HepG2 (cell line): Measurements from ENCODE around the gene GYPC. TPM values are rescaled to one million over a fixed set of nuclear protein-coding genes. Genes with fewer than 3 reads are reported as not detected.

Experiments
- ATAC-seq: fragments of 200-7000 bp; cut with Tn5 transposase; 3 replicates; pipeline ENCODE4 v1.9.1; 2020; ENCODE audit warnings: mild to moderate bottlenecking, moderate library complexity
- BruUV-seq: library from RNA; stranded (reverse); fragments of 400-500 nt; replicated peaks from 2 replicates; lab custom pipeline; 2021; lab: Mats Ljungman, UMichigan
- CTCF ChIA-PET: fragments of 300-600 bp; formaldehyde crosslinking; extraction: SDS; loops from one replicate; lab custom pipeline; 2021; ENCODE audit warnings: low total read pairs, inconsistent platforms, low intra/inter-chr PET ratio; lab: Yijun Ruan, JAX
- POLR2A ChIA-PET: fragments of 350-600 bp; sonication (Branson Sonifier 250); formaldehyde crosslinking; loops from one replicate; lab custom pipeline; 2020; ENCODE audit warnings: antibody characterized with exemption, inconsistent platforms; lab: Yijun Ruan, JAX
- DNase-seq: peaks from one replicate; pipeline ENCODE4 v3.0.0-alpha.2; 2015; ENCODE audit warnings: low spot score
- FAIRE-seq: peaks from 3 replicates; lab custom pipeline; 2011; peaks lifted over from hg19 to GRCh38; lab: Jason Lieb, UNC
- H2AFZ ChIP-seq: one replicate; pipeline ENCODE4 v1.6.1; 2011; ENCODE audit warnings: low read length, inconsistent platforms
- H3K27ac ChIP-seq: fragments of 300-600 bp; 3 replicates; pipeline ENCODE4 v1.8.0; 2011; ENCODE audit warnings: mixed run types, mild to moderate bottlenecking, mixed read lengths, low read length, inconsistent platforms; ENCODE audit not compliant: insufficient read depth; ENCODE audit errors: extremely low read length
- H3K27me3 ChIP-seq, 2 experiments: fragments of 200-600 bp in 1 of 2; 2 replicates in 1 of 2; 3 replicates in 1 of 2; pipeline versions ENCODE4 v1.6.0 to v1.8.0; 2011; ENCODE audit warnings: low read length in 2 of 2, mild to moderate bottlenecking in 2 of 2, moderate library complexity in 2 of 2, inconsistent platforms in 1 of 2; ENCODE audit not compliant: insufficient read depth in 2 of 2, control insufficient read depth in 1 of 2
- H3K36me3 ChIP-seq, 2 experiments: fragments of 200-600 bp in 1 of 2; replicated peaks in 1 of 2; 2 replicates in 1 of 2; 3 replicates in 1 of 2; pipeline versions ENCODE4 v1.5.1 to v1.8.0; 2011; ENCODE audit warnings: low read length in 2 of 2, inconsistent platforms in 1 of 2; ENCODE audit not compliant: insufficient read depth in 2 of 2, control insufficient read depth in 1 of 2
- H3K4me1 ChIP-seq: 2 replicates; pipeline ENCODE4 v1.5.1; 2012; ENCODE audit warnings: low read length, inconsistent platforms; ENCODE audit not compliant: insufficient read depth
- H3K4me2 ChIP-seq: 2 replicates; pipeline ENCODE4 v1.6.0; 2011; ENCODE audit warnings: low read depth, low read length, inconsistent platforms
- H3K4me3 ChIP-seq, 3 experiments: fragments of 200-600 bp in 1 of 3; sonication (generic), shearing (Covaris generic) in 1 of 3; replicated peaks in 1 of 3; 2 replicates each; pipeline ENCODE4 v1.5.1; 2011 to 2016; ENCODE audit warnings: low read length in 3 of 3, inconsistent platforms in 2 of 3, low read depth in 2 of 3, mild to moderate bottlenecking in 2 of 3, control low read depth in 1 of 3, mixed read lengths in 1 of 3; ENCODE audit not compliant: insufficient read depth in 1 of 3
- H3K79me2 ChIP-seq: one replicate; pipeline ENCODE4 v1.6.1; 2011; ENCODE audit warnings: low read length, inconsistent platforms; ENCODE audit not compliant: insufficient read depth
- H3K9ac ChIP-seq: 2 replicates; pipeline ENCODE4 v1.6.0; 2011; ENCODE audit warnings: mild to moderate bottlenecking, low read depth, low read length, inconsistent platforms; ENCODE audit not compliant: insufficient read depth
- H3K9me3 ChIP-seq: 2 replicates; pipeline ENCODE4 v1.5.1; 2012; ENCODE audit warnings: mild to moderate bottlenecking, low read length
- H4K20me1 ChIP-seq: 2 replicates; pipeline ENCODE4 v1.6.0; 2011; ENCODE audit warnings: inconsistent platforms, mild to moderate bottlenecking, low read length, moderate library complexity; ENCODE audit not compliant: insufficient read depth
- GABPA ChIP-seq, 2 experiments: IDR thresholded peaks; 2 replicates each; pipeline ENCODE4 v1.6.1; 2011 to 2016; ENCODE audit warnings: low read depth in 2 of 2, low read length in 1 of 2, missing biosample characterization in 1 of 2, missing genetic modification characterization in 1 of 2
- IKZF5 ChIP-seq: IDR thresholded peaks from 2 replicates; pipeline ENCODE4 v1.6.1; 2018; ENCODE audit warnings: missing genetic modification reagents, mild to moderate bottlenecking, missing compliant biosample characterization
- IRF9 ChIP-seq: sonication (generic); formaldehyde crosslinking; IDR thresholded peaks from 2 replicates; pipeline ENCODE4 v1.8.0; 2022; ENCODE audit warnings: missing genetic modification reagents, mild to moderate bottlenecking, borderline replicate concordance
- JDP2 ChIP-seq: sonication (generic); formaldehyde crosslinking; IDR thresholded peaks from 2 replicates; pipeline ENCODE4 v1.8.1; 2022; ENCODE audit warnings: missing genetic modification reagents, borderline replicate concordance
- MEIS2 ChIP-seq: sonication (generic); formaldehyde crosslinking; IDR thresholded peaks from 2 replicates; pipeline ENCODE4 v1.9.0; 2021; ENCODE audit warnings: mild to moderate bottlenecking, missing genetic modification reagents
- NFATC3 ChIP-seq: sonication (generic); formaldehyde crosslinking; IDR thresholded peaks from 2 replicates; pipeline ENCODE4 v1.5.1; 2020; ENCODE audit warnings: mild to moderate bottlenecking, missing genetic modification reagents
- NRL ChIP-seq: sonication (generic); formaldehyde crosslinking; IDR thresholded peaks from 2 replicates; pipeline ENCODE4 v1.5.0; 2020; ENCODE audit warnings: missing genetic modification reagents, mild to moderate bottlenecking, moderate library complexity, borderline replicate concordance
- PAX8 ChIP-seq: sonication (generic); formaldehyde crosslinking; IDR thresholded peaks from 2 replicates; pipeline ENCODE4 v1.8.0; 2022; ENCODE audit warnings: mild to moderate bottlenecking, missing genetic modification reagents, borderline replicate concordance
- RAD21 ChIP-seq: fragments of 450-650 bp; formaldehyde crosslinking; IDR thresholded peaks from 2 replicates; pipeline ENCODE4 v1.5.0; 2020; ENCODE audit warnings: mild to moderate bottlenecking
- SCMH1 ChIP-seq: sonication (generic); formaldehyde crosslinking; IDR thresholded peaks from 2 replicates; pipeline ENCODE4 v1.9.0; 2021; ENCODE audit warnings: missing genetic modification reagents, mild to moderate bottlenecking, borderline replicate concordance
- THAP8 ChIP-seq: sonication (generic); formaldehyde crosslinking; IDR thresholded peaks from 2 replicates; pipeline ENCODE4 v1.5.1; 2020; ENCODE audit warnings: missing genetic modification reagents, mild to moderate bottlenecking, borderline replicate concordance
- UBTF ChIP-seq: sonication (generic); formaldehyde crosslinking; IDR thresholded peaks from 2 replicates; pipeline ENCODE4 v1.4.0; 2020; ENCODE audit warnings: mild to moderate bottlenecking, missing genetic modification reagents
- XRCC5 ChIP-seq: fragments of 200-400 bp; formaldehyde crosslinking; optimal IDR thresholded peaks from 2 replicates; pipeline ENCODE3; 2017; ENCODE audit warnings: mild to moderate bottlenecking, low read length
- ZFP1 ChIP-seq: IDR thresholded peaks from 2 replicates; pipeline ENCODE4 v1.6.1; 2016
- ZNF451 ChIP-seq: sonication (generic); formaldehyde crosslinking; IDR thresholded peaks from 2 replicates; pipeline ENCODE4 v1.5.0; 2020; ENCODE audit warnings: mild to moderate bottlenecking, missing genetic modification reagents
- ZNF484 ChIP-seq: sonication (generic); formaldehyde crosslinking; IDR thresholded peaks from 2 replicates; pipeline ENCODE4 v1.5.1; 2020; ENCODE audit warnings: mild to moderate bottlenecking, low read depth, missing genetic modification reagents, borderline replicate concordance
- ZNF704 ChIP-seq: sonication (generic); formaldehyde crosslinking; IDR thresholded peaks from 2 replicates; pipeline ENCODE4 v1.8.1; 2023; ENCODE audit warnings: mild to moderate bottlenecking, inconsistent platforms, moderate library complexity, missing genetic modification reagents, borderline replicate concordance
- WGBS: methylation state at CpG from one replicate; pipeline ENCODE4 v1.1.6; 2017; ENCODE audit warnings: low lambda C conversion rate; 5-methylcytosine and 5-hydroxymethylcytosine counted together
- in situ Hi-C: cut with HindIII; loops from 2 replicates; pipeline ENCODE4 v1.10.0; 2017; ENCODE audit warnings: low pct_unique_long_range_greater_than_20kb; ENCODE audit not compliant: extremely low pct_ligation_motif_present
- intact Hi-C: fragments of 100-400 bp; cut with micrococcal nuclease; formaldehyde crosslinking; loops from one replicate; pipeline ENCODE4 v1.10.0; 2022; ENCODE audit not compliant: unreplicated experiment
- polyA plus RNA-seq, 8 experiments: library from polyadenylated mRNA; depleted of rRNA in 3 of 8; stranded (reverse) in 7 of 8; unstranded in 1 of 8; fragments of >200 nt; fragmentation: Illumina TruSeq in 4 of 8; extraction: Trizol in 4 of 8; gene quantifications; 2 replicates each; pipeline versions ENCODE4 v1.2.1 to v1.2.3, GENCODE V29; 2011 to 2016; ENCODE audit warnings: low read depth in 4 of 8, missing spikeins in 1 of 8, mixed read lengths in 1 of 8; ENCODE audit not compliant: insufficient read depth in 1 of 8
- total RNA-seq, 5 experiments: library from RNA; depleted of rRNA; stranded (reverse); fragments of >200 nt; fragmentation: Illumina TruSeq; extraction: Trizol; gene quantifications; 2 replicates each; pipeline ENCODE4 v1.2.3, GENCODE V29; 2016; ENCODE audit warnings: low read depth in 1 of 5

Gene GYPC
- total and polyA plus RNA-seq, 2 of the 13 experiments (the other 11 are each of a cell fraction or from before 2014, with no cell fraction given), result not detected

GRCh38 chr2:126645211-126645618 is 10.7 kb upstream of the GYPC start:
- Histone ChIP-seq H3K27ac (no peak overlapping the region), H3K27me3 (no peaks in the 10 kb centered on the region), H3K9me3 (no peaks in the 10 kb centered on the region), H3K4me3 (no peak overlapping the region), H3K4me1 (no peaks in the 10 kb centered on the region), H3K4me2 (no peak overlapping the region), H2AFZ (no peak overlapping the region), H3K36me3 (no peaks in the 10 kb centered on the region), H3K9ac (no peak overlapping the region), H3K79me2 (no peaks in the 10 kb centered on the region), H4K20me1 (no peaks in the 10 kb centered on the region)
- POLR2A ChIA-PET, result no interaction called here
- in situ Hi-C loops (loop anchor here (25.0 kb wide), 1 partner anchor 408 kb away; no protein-coding TSS in a partner anchor), intact Hi-C loops (no loop called here)
- FAIRE-seq, result no peak
- no TSS peak for BruUV-seq
- CTCF ChIA-PET, result no interaction called here
- no peak for DNase-seq
- 33% methylated on average over 1 of the region's 1 CpG for WGBS
- ATAC-seq, result no peak
- TF ChIP-seq IRF9 (CRISPR knock-in tag), result no peak
- no peak for TF ChIP-seq RAD21 (CRISPR knock-in tag)
- TF ChIP-seq GABPA (IDR thresholded peaks at IDR 0.05; ENCODE audit: low read depth, low read length), result no peak
- TF ChIP-seq GABPA (CRISPR knock-in tag; IDR thresholded peaks at IDR 0.05; ENCODE audit: low read depth), result no peak
- TF ChIP-seq NFATC3 (CRISPR knock-in tag), result no peak
- TF ChIP-seq IKZF5, result no peak
- no peak for TF ChIP-seq THAP8 (CRISPR knock-in tag)
- TF ChIP-seq ZFP1 (CRISPR knock-in tag), result no peak
- TF ChIP-seq UBTF (CRISPR knock-in tag), result no peak
- TF ChIP-seq PAX8 (CRISPR knock-in tag), result no peak
- no peak for TF ChIP-seq XRCC5
- no peak for TF ChIP-seq ZNF451 (CRISPR knock-in tag)
- TF ChIP-seq JDP2 (CRISPR knock-in tag), result no peak
- TF ChIP-seq NRL (CRISPR knock-in tag), result no peak
- TF ChIP-seq ZNF484 (CRISPR knock-in tag), result no peak
- no peak for TF ChIP-seq SCMH1 (CRISPR knock-in tag)
- TF ChIP-seq MEIS2 (CRISPR knock-in tag), result no peak
- no peak for TF ChIP-seq ZNF704
